ENCODE data around the gene PALM. TPM values are rescaled to one million over a fixed set of nuclear protein-coding genes. Genes with fewer than 3 reads are reported as not detected.

The PALM gene
- total RNA-seq, 1 experiment from 2014 or later, result not detected

DNA sequence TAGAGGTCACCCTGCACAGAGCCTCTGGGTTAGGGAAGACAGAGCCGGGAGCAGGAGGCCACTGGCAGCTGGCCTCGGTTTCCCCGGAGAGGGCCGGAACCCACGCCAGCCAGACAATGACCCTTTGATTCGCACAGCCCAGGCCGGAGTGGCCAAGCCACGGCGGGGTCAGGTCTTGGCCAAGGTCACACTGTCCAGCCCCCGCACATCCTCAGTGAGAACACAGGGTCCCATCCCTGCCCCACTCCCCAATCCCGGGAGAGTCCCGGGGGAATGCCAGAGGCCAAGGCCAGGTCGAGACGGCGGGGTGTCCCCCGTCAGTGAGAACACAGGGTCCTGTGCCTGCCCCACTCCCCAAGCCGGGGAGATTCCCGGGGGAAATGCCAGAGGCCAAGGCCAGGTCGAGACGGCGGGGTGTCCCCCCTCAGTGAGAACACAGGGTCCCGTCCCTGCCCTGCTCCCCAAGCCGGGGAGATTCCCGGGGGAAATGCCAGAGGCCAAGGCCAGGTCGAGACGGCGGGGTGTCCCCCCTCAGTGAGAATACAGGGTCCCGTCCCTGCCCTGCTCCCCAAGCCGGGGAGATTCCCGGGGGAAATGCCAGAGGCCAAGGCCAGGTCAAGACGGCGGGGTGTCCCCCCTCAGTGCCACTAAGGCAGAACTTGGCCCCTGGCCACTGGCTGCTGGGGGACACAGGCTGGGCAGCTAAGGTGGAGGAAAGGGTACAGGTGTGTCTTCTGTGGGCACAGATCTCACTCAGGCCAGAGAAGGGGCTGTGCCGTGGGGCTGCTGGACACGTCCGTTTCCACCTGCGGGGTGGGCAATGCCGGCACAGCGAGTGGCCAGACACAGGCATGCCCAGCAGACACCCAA is 34.2 kb upstream of the PALM start:
- H3K36me3 ChIP-seq, result peaks cover 33% of the 10 kb centered on the region
- H3K27me3 ChIP-seq (replicated peaks), result no peaks in the 10 kb centered on the region
- H3K9me3 ChIP-seq (replicated peaks), result no peaks in the 10 kb centered on the region
- H3K4me1 ChIP-seq (replicated peaks), result peaks cover 37% of the 10 kb centered on the region
- no peak overlapping the region for H3K27ac ChIP-seq
- no peak overlapping the region for H3K4me3 ChIP-seq
- no peak for DNase-seq (ENCODE audit: low read depth in 1 of 2, low spot score in 2 of 2)

DNA sequence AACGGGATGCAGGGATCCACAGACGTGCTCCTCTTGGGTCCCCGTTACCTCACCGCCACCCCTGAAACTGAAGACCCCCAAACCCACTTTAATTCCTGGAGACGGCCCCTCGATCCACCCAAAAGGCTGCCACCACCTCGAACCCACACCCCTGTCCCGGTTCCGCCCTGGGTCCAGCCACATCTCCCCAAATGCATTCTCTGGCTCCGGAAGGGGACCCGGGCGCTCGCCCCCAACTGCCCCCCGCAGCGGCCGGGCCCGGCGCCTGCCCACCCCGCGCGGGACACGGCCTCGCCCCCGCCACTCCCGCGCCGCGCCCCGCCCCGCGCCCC is 32.8 kb upstream of the PALM start:
- Histone ChIP-seq H3K27me3 (replicated peaks) (no peaks in the 10 kb centered on the region), H3K9me3 (replicated peaks) (no peaks in the 10 kb centered on the region), H3K27ac (peak overlapping the region; percentile 93), H3K4me1 (replicated peaks) (peaks cover 46% of the 10 kb centered on the region), H3K4me3 (peak overlapping the region; percentile 57), H3K36me3 (peaks cover 32% of the 10 kb centered on the region)
- DNase-seq (ENCODE audit: low read depth in 1 of 2, low spot score in 2 of 2), result peak in 1 of 2 experiments; percentile 46

DNA sequence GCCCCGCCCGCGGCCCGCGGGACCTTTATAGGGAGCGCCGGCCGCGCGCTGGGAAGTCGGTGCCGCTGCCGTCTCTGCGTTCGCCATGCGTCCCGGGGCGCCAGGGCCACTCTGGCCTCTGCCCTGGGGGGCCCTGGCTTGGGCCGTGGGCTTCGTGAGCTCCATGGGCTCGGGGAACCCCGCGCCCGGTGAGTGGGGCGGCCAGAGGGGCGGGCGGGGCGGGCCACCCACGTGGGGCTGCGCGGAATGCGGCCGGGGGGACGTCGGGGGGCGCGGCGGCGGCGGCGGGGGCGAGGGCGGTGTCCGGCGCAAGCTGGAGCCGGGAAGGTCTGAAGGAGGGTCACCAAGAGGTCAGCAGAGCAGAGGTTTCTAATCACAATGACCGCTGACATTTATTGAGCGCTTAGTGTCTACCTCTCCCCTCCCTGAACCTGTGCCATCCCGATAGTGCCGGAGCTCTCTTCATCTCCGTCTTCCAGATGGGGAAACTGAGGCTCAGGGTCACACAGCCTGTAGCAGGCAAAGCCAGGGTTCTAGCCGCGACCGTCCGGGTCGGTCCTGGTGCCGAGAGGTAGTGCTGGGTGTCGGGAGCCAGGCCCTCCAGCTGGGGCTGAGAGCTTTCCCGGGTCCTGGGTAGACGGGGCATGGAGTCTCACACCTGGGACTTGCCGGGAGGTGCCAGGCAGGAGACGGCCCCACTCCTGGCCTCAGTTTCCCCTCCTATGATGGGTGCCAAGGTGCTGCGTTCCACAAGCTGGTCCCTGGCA is 32.2 kb upstream of the PALM start, which contains the start of gene FSTL3:
Gene FSTL3 (plus strand): TSS at position 54 of the 767 bp plus-strand sequence. CDS start 32 bp downstream, at position 86.
- H3K4me3 ChIP-seq, result peak within 1 kb of the TSS; percentile 57
- peak within 1 kb of the TSS; percentile 93 for H3K27ac ChIP-seq
- H3K36me3 ChIP-seq, result peaks cover 34% of the 10 kb centered on the region
- H3K9me3 ChIP-seq (replicated peaks), result 0 out of 2 replicates have a peak, but pooled peaks cover 2% of the 10 kb centered on the region
- peak; percentile 74 to 78 for DNase-seq (ENCODE audit: low read depth in 1 of 2, low spot score in 2 of 2)
- no peaks in the 10 kb centered on the region for H3K27me3 ChIP-seq (replicated peaks)
- peaks cover 46% of the 10 kb centered on the region for H3K4me1 ChIP-seq (replicated peaks)

DNA sequence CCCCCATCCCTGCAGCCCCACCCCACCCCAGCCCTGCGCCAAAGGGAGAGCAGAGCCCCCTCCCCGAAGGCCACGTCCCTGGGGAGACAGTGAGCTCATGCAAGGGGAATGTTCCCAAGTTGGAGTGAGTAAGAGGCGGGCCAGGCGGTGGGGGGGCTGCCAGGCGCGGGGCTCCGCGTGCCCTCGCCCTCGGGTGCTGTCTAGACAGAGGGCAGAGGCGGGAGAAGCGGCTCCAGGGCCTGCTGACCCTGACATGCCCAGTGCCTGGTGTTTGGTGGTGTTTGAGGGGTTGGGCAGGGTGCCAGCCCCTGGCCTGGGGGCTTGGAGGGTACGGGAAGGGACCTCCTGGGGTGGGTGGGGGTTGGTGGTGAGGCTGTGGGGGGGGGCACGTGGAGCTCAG is 31.5 kb upstream of the PALM start:
- H3K4me3 ChIP-seq, result peak overlapping the region; percentile 57
- H3K4me1 ChIP-seq (replicated peaks), result peaks cover 46% of the 10 kb centered on the region
- peaks cover 38% of the 10 kb centered on the region for H3K36me3 ChIP-seq
- peak overlapping the region; percentile 93 for H3K27ac ChIP-seq
- H3K9me3 ChIP-seq (replicated peaks), result 0 out of 2 replicates have a peak, but pooled peaks cover 2% of the 10 kb centered on the region
- no peaks in the 10 kb centered on the region for H3K27me3 ChIP-seq (replicated peaks)
- DNase-seq (ENCODE audit: low read depth in 1 of 2, low spot score in 2 of 2), result peak; percentile 86 to 96

DNA sequence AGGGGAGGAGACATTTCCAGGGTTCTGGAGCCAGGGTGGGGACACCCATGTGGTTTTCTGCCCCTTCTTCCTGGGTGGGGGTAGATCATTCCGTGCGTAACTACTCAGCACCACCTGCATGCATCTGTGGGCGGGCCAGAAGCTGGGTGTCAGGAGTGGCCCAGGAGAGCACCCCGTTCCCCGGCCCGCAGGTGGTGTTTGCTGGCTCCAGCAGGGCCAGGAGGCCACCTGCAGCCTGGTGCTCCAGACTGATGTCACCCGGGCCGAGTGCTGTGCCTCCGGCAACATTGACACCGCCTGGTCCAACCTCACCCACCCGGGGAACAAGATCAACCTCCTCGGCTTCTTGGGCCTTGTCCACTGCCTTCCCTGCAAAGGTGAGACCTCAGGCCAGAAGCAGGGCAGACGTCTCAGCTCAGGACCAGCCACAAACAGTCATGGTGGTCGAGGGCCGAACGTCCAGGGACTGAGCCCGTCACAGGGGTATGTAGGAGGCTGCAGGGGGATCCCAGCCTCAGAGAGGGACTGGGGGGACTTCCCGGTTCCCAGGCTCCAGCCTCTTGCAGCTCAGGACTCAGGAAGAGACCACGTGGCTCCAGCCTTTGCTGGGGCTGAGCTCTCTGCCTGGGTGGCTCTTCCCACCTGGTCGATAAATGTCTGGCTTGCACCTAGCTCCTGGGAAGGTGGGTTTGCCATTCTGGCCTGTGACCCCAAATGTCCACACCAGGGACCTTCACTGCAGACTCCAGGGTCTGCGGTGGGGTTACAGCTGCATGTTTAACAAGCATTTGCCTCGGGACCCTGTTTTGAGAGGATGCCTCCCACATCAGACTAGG is 30.9 kb upstream of the PALM start:
- Histone ChIP-seq H3K36me3 (peaks cover 43% of the 10 kb centered on the region), H3K4me3 (peak overlapping the region; percentile 57), H3K4me1 (replicated peaks) (peaks cover 46% of the 10 kb centered on the region), H3K27ac (peak overlapping the region; percentile 93), H3K27me3 (replicated peaks) (no peaks in the 10 kb centered on the region), H3K9me3 (replicated peaks) (0 out of 2 replicates have a peak, but pooled peaks cover 2% of the 10 kb centered on the region)
- peak in 1 of 2 experiments; percentile 65 for DNase-seq (ENCODE audit: low read depth in 1 of 2, low spot score in 2 of 2)

DNA sequence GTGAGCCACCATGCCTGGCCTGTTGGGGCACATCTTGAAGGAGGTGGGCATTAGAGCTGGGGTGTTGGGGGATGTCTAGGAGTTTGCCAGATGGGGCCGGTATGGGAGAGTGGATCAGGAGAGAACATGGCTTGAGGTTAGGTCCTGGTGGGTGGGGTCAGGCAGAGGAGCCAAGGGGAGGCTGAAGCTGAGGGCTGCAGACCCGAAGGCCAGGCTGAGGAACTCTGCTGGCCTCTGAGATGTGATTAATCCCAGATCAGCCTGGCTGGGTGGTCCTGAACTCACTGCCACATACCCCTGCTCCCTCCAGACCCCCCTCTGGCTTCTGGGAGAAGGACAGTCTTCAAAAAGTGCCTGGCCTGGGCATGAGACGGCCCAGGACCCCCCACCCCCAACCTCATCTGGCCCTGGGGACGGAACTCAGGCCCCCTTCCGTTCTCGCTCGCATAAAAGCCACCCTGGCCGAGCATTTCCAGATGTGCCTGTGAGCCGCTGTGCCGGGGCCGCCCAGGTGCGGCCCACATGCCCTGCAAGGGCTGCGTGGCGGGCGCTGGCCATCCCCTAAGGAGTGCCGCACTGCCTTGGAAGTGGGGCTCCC is 29.8 kb upstream of the PALM start:
- Histone ChIP-seq H3K4me3 (peak overlapping the region; percentile 77), H3K36me3 (peaks cover 48% of the 10 kb centered on the region), H3K4me1 (replicated peaks) (peaks cover 46% of the 10 kb centered on the region), H3K9me3 (replicated peaks) (0 out of 2 replicates have a peak, but pooled peaks cover 2% of the 10 kb centered on the region), H3K27me3 (replicated peaks) (no peaks in the 10 kb centered on the region), H3K27ac (peak overlapping the region; percentile 86)
- peak; percentile 57 to 71 for DNase-seq (ENCODE audit: low read depth in 1 of 2, low spot score in 2 of 2)

DNA sequence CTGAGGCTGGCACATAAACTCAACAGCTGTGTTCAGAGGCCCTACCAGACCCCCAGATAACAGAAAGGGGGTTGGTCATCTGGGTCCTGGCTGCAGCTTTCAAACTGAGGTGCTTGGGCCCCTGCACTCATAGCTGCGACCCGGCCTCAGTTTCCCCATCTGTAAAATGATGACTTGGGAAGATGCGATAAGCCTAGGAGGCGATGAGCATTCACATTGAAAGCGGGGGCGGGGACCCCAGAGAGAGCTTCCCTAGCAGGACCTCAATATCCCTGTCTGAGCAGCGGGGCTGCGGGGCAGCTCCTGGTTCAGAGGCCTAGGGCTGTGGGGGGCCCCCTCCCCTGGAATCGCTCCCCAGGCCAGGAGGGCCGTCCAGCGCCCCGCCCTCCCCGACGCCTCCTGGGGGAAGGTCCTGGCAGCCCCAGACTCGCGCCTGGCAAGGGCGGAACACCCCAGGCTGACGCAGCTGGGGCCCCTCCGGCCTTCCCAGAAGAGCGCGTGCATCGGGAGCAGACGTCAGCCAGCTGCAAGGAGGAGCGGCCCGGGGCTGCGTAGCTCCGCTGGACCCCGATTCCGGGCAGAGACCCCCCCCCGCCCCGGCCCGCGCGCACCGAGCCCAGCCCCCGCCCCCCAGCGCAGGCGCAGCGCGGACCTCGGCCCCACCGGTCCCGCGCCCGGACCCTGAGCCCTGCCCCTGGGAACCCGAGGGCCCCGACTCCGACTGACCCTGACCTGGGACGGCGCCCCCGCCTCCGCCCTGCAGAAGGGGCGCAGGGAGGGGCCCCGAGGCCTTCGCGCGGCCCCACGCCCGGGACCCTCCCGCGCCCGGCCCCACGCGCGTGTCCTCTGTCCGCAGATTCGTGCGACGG is 29.1 kb upstream of the PALM start:
- peaks cover 46% of the 10 kb centered on the region for H3K4me1 ChIP-seq (replicated peaks)
- H3K4me3 ChIP-seq, result peak overlapping the region; percentile 77
- H3K27ac ChIP-seq, result peak overlapping the region; percentile 86
- peak; percentile 56 to 72 for DNase-seq (ENCODE audit: low read depth in 1 of 2, low spot score in 2 of 2)
- H3K36me3 ChIP-seq, result peaks cover 48% of the 10 kb centered on the region
- H3K9me3 ChIP-seq (replicated peaks), result 0 out of 2 replicates have a peak, but pooled peaks cover 2% of the 10 kb centered on the region
- no peaks in the 10 kb centered on the region for H3K27me3 ChIP-seq (replicated peaks)

DNA sequence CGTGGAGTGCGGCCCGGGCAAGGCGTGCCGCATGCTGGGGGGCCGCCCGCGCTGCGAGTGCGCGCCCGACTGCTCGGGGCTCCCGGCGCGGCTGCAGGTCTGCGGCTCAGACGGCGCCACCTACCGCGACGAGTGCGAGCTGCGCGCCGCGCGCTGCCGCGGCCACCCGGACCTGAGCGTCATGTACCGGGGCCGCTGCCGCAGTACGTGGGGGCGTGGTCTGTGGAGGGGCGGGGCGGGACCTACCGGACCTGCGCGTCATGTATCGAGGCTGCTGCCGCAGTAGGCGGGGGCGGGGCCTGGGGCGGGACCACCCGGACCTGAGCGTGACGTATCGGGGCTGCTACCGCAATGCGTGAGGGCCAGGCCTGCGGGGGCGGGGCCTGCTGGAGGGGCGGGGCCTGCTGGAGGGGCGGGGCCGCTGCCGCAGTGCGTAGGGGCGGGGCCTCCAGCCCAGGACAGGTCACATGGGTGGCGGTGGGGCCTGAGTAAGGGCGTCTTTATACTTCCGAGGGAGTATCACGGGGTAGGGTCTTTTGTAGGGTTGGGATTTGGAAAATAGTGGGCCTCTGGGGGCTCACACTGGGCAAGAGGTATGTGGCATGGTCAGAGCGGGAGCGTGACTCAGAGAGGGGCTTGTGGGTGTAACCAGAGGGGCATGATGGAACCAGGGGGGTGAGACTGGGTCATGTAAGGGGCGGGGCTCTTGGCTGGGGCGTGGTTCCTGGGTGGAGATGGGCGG is 28.3 kb upstream of the PALM start:
- H3K27ac ChIP-seq, result peak overlapping the region; percentile 86
- H3K27me3 ChIP-seq (replicated peaks), result no peaks in the 10 kb centered on the region
- peak; percentile 94 to 100 for DNase-seq (ENCODE audit: low read depth in 1 of 2, low spot score in 2 of 2)
- H3K4me3 ChIP-seq, result peak overlapping the region; percentile 77
- peaks cover 41% of the 10 kb centered on the region for H3K4me1 ChIP-seq (replicated peaks)
- 0 out of 2 replicates have a peak, but pooled peaks cover 2% of the 10 kb centered on the region for H3K9me3 ChIP-seq (replicated peaks)
- H3K36me3 ChIP-seq, result peaks cover 40% of the 10 kb centered on the region

DNA sequence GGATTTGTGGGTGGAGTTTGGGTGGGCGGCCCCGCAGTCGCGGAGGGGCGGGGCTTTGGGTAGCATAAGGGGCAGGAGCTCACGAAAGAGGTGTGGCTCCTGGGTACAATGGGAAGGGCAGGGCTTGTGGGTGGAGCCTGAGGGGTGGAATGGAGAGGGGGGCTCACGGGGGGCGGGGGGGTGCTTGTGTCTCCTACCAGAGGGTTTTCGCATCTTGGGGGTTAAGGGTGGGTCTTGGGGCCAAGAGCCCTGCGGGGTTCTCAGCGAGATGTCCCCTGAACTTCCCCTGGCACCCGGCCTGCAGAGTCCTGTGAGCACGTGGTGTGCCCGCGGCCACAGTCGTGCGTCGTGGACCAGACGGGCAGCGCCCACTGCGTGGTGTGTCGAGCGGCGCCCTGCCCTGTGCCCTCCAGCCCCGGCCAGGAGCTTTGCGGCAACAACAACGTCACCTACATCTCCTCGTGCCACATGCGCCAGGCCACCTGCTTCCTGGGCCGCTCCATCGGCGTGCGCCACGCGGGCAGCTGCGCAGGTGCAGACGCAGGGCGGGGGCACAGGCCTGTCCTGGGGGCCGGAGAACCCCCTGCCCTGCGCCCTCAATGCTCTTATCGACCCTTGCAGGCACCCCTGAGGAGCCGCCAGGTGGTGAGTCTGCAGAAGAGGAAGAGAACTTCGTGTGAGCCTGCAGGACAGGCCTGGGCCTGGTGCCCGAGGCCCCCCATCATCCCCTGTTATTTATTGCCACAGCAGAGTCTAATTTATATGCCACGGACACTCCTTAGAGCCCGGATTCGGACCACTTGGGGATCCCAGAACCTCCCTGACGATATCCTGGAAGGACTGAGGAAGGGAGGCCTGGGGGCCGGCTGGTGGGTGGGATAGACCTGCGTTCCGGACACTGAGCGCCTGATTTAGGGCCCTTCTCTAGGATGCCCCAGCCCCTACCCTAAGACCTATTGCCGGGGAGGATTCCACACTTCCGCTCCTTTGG is 27.4 kb upstream of the PALM start:
- H3K4me3 ChIP-seq, result peak overlapping the region; percentile 77
- no peak for DNase-seq (ENCODE audit: low read depth in 1 of 2, low spot score in 2 of 2)
- peaks cover 40% of the 10 kb centered on the region for H3K36me3 ChIP-seq
- 0 out of 2 replicates have a peak, but pooled peaks cover 2% of the 10 kb centered on the region for H3K9me3 ChIP-seq (replicated peaks)
- H3K27me3 ChIP-seq (replicated peaks), result no peaks in the 10 kb centered on the region
- H3K27ac ChIP-seq, result peak overlapping the region; percentile 81
- peaks cover 35% of the 10 kb centered on the region for H3K4me1 ChIP-seq (replicated peaks)

DNA sequence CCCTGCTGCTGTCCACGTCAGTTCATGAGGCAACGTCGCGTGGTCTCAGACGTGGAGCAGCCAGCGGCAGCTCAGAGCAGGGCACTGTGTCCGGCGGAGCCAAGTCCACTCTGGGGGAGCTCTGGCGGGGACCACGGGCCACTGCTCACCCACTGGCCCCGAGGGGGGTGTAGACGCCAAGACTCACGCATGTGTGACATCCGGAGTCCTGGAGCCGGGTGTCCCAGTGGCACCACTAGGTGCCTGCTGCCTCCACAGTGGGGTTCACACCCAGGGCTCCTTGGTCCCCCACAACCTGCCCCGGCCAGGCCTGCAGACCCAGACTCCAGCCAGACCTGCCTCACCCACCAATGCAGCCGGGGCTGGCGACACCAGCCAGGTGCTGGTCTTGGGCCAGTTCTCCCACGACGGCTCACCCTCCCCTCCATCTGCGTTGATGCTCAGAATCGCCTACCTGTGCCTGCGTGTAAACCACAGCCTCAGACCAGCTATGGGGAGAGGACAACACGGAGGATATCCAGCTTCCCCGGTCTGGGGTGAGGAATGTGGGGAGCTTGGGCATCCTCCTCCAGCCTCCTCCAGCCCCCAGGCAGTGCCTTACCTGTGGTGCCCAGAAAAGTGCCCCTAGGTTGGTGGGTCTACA is 25.9 kb upstream of the PALM start:
- Histone ChIP-seq H3K36me3 (peaks cover 35% of the 10 kb centered on the region), H3K27me3 (replicated peaks) (no peaks in the 10 kb centered on the region), H3K27ac (no peak overlapping the region), H3K9me3 (replicated peaks) (0 out of 2 replicates have a peak, but pooled peaks cover 2% of the 10 kb centered on the region), H3K4me1 (replicated peaks) (peaks cover 26% of the 10 kb centered on the region), H3K4me3 (no peak overlapping the region)
- DNase-seq (ENCODE audit: low read depth in 1 of 2, low spot score in 2 of 2), result no peak
